Mammary epithelial cell (primary cell): Measurements from ENCODE around the gene UBE2J1.

Experiments used
- EZH2 ChIP-seq: IDR thresholded peaks from 2 replicates; pipeline ENCODE4 v1.6.1; 2012; ENCODE audit warnings: low read length, inconsistent platforms, borderline replicate concordance
- TF ChIP-seq, protein P1 (sequence below), 2 donors: IDR thresholded peaks in 1 of 2; conservative IDR thresholded peaks in 1 of 2; 2 replicates each; pipeline ENCODE4 v1.5.1; 2011 to 2012; ENCODE audit warnings: inconsistent platforms in 2 of 2, low read length in 2 of 2, mild to moderate bottlenecking in 2 of 2, control low read depth in 1 of 2, low read depth in 1 of 2; ENCODE audit not compliant: insufficient read depth in 1 of 2; ENCODE audit errors: extremely low read depth in 1 of 2

DNA sequence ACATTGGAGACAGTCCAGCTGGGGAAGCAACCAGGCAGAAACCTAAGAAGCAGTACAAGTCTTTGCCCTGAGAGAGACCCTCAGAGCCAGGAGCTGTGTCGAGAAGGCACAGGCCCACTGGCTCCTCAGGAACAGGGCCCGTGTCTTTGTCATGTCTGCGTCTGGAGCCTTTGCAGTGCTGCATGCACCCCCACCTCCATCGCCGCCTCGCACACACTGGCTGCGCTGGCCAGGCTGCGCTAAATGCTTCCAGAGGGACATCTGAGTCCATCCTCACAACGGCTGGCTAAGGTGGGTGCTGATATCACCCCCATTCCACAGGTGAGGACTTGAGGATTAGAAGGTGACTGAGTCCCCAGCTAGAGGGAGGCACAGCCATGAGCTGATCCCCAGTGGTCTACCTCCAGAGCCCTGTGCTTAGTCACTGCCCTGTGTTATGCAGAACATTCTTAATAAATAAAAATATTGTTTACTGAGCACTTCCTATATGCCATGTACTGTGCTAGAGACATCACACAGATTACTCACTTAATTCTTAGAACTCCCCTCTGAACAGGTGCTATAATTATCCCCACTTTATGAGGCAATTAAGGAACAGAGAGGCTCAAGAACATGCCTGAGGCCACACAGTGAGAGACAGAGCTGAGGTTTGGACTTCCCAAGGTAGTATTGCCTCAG, 65.0 kb downstream of the UBE2J1 start:
- TF ChIP-seq, protein P1, sequence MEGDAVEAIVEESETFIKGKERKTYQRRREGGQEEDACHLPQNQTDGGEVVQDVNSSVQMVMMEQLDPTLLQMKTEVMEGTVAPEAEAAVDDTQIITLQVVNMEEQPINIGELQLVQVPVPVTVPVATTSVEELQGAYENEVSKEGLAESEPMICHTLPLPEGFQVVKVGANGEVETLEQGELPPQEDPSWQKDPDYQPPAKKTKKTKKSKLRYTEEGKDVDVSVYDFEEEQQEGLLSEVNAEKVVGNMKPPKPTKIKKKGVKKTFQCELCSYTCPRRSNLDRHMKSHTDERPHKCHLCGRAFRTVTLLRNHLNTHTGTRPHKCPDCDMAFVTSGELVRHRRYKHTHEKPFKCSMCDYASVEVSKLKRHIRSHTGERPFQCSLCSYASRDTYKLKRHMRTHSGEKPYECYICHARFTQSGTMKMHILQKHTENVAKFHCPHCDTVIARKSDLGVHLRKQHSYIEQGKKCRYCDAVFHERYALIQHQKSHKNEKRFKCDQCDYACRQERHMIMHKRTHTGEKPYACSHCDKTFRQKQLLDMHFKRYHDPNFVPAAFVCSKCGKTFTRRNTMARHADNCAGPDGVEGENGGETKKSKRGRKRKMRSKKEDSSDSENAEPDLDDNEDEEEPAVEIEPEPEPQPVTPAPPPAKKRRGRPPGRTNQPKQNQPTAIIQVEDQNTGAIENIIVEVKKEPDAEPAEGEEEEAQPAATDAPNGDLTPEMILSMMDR (conservative IDR thresholded peaks at IDR 0.05 in 1 of 2, IDR thresholded peaks at IDR 0.05 in 1 of 2; ENCODE audit: extremely low read depth in 1 of 2, insufficient read depth in 1 of 2, low read depth in 1 of 2, low read length in 2 of 2), result no peak
- no peak for TF ChIP-seq EZH2
